Type B pancreatic cell (in vitro differentiated cells): ENCODE measurements around the gene JAKMIP2. TPM values are rescaled to one million over a fixed set of nuclear protein-coding genes. Genes with fewer than 3 reads are reported as not detected.
A peak's percentile ranks its signal among the peaks of the same experiment; 100 is the strongest.

Experiments
- DNase-seq: peaks from one replicate; pipeline ENCODE4 v3.0.0; 2021; ENCODE audit warnings: mixed read lengths; ENCODE audit not compliant: unreplicated experiment; ENCODE audit errors: extremely low spot score
- H3K27ac Mint-ChIP-seq: 2 replicates; pipeline ENCODE4 v1.8.0; 2021; ENCODE audit warnings: mild to moderate bottlenecking, mixed read lengths
- H3K27me3 Mint-ChIP-seq: 2 replicates; pipeline ENCODE4 v1.8.0; 2021; ENCODE audit warnings: mixed read lengths
- H3K36me3 Mint-ChIP-seq: 2 replicates; pipeline ENCODE4 v1.8.0; 2021; ENCODE audit warnings: mixed read lengths
- H3K4me1 Mint-ChIP-seq: one replicate; pipeline ENCODE4 v1.8.0; 2021; ENCODE audit warnings: mixed read lengths; ENCODE audit not compliant: unreplicated experiment
- H3K4me3 Mint-ChIP-seq: 2 replicates; pipeline ENCODE4 v1.8.0; 2021; ENCODE audit warnings: mild to moderate bottlenecking, mixed read lengths
- H3K9me3 Mint-ChIP-seq: 2 replicates; pipeline ENCODE4 v1.8.0; 2021; ENCODE audit warnings: mixed read lengths
- CTCF ChIP-seq: fragments of 200-600 bp; sonication (generic); conservative IDR thresholded peaks from 2 replicates; pipeline ENCODE4 v1.5.0; 2021; ENCODE audit warnings: antibody characterized with exemption, mild to moderate bottlenecking
- total RNA-seq: library from RNA; stranded (reverse); gene quantifications from 2 replicates; pipeline ENCODE4 v1.2.1, GENCODE V29; 2021; ENCODE audit warnings: low replicate concordance

Gene JAKMIP2
- total RNA-seq, 1 donor from 2014 or later = 13.8 TPM

- peaks cover 25% of the 10 kb centered on the region for H3K4me1 Mint-ChIP-seq
- DNase-seq = no peak
- no peak overlapping the region for H3K27ac Mint-ChIP-seq
- TF ChIP-seq CTCF = no peak
- no peaks in the 10 kb centered on the region for H3K9me3 Mint-ChIP-seq
- no peaks in the 10 kb centered on the region for H3K27me3 Mint-ChIP-seq
- no peak overlapping the region for H3K4me3 Mint-ChIP-seq
- H3K36me3 Mint-ChIP-seq = no peaks in the 10 kb centered on the region
Measured at GRCh38 chr5:147784146-147784987, 1.8 kb upstream of the JAKMIP2 start.

DNA sequence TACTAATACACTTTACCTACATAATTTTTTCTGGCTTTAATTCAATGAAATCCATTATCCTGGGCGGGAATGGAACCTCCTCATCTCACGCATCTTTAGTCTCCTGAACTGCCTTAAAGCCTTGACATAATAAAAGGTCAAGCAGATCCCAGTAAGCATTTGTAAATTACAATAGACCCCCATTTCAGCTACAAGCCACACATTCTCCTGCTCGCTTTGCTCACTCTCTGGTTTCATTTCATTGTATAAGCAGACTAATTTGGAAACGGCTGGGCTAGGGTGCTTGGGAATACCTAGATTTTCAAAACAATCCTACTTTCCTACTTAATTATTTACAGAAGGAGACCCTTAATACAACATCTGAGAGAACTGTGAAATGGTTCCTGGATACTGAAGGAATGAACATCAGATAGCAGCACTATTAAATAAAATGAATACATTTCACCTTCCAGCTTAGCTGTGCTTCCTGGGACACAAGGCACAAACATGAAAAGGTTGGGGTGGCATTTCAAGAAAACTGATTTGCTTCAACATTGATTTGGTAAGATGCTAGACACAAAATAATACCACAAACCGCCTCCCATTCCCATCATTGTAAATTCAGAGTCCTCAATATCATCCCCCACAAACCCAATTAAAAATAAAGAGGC is 1.5 kb downstream of the JAKMIP2 start:
- Mint-ChIP-seq H3K36me3 (no peaks in the 10 kb centered on the region), H3K27ac (peak overlapping the region; percentile 22), H3K27me3 (no peaks in the 10 kb centered on the region), H3K4me1 (peaks cover 25% of the 10 kb centered on the region), H3K4me3 (peak overlapping the region; percentile 93), H3K9me3 (no peaks in the 10 kb centered on the region)
- DNase-seq = no peak
- no peak for TF ChIP-seq CTCF

- no peak overlapping the region for H3K27ac Mint-ChIP-seq
Measured at GRCh38 chr5:147779694-147780093, 2.8 kb downstream of the JAKMIP2 start.

GRCh38 chr5:147776989-147777388 is 5.5 kb downstream of the JAKMIP2 start:
- Mint-ChIP-seq H3K4me1 (peaks cover 21% of the 10 kb centered on the region), H3K4me3 (no peak overlapping the region), H3K36me3 (peaks cover 3% of the 10 kb centered on the region), H3K27me3 (no peaks in the 10 kb centered on the region), H3K9me3 (no peaks in the 10 kb centered on the region), H3K27ac (no peak overlapping the region)
- no peak for DNase-seq
- TF ChIP-seq CTCF = no peak

More at GRCh38 chr5:147779694-147780093, 2.8 kb downstream of the JAKMIP2 start:
- H3K4me3 Mint-ChIP-seq = no peak overlapping the region
- peaks cover 25% of the 10 kb centered on the region for H3K4me1 Mint-ChIP-seq
- no peaks in the 10 kb centered on the region for H3K9me3 Mint-ChIP-seq
- no peaks in the 10 kb centered on the region for H3K27me3 Mint-ChIP-seq
- DNase-seq = no peak
- TF ChIP-seq CTCF = no peak
- peaks cover 3% of the 10 kb centered on the region for H3K36me3 Mint-ChIP-seq

- Mint-ChIP-seq H3K4me1 (peaks cover 4% of the 10 kb centered on the region), H3K36me3 (peaks cover 3% of the 10 kb centered on the region), H3K27ac (no peak overlapping the region), H3K27me3 (no peaks in the 10 kb centered on the region), H3K9me3 (no peaks in the 10 kb centered on the region), H3K4me3 (no peak overlapping the region)
- TF ChIP-seq CTCF = no peak
- no peak for DNase-seq
Measured at GRCh38 chr5:147773587-147773986, 8.9 kb downstream of the JAKMIP2 start.
